HUES48 (cell line): ENCODE measurements around the gene MEX3D.
"Not testable (repeated sequence)": the region's sequence is repeated elsewhere in the genome, so short reads cannot be mapped to it uniquely, and the experiment has no call there.

Experiments
- H3K27ac ChIP-seq: one replicate; pipeline ENCODE4 v1.7.0; 2013; ENCODE audit warnings: low read depth, low read length, inconsistent platforms
- H3K27me3 ChIP-seq: 2 replicates; pipeline ENCODE4 v1.6.1; 2013; ENCODE audit warnings: mild to moderate bottlenecking, low read length; ENCODE audit not compliant: control insufficient read depth, insufficient read depth
- H3K36me3 ChIP-seq: 2 replicates; pipeline ENCODE4 v1.6.1; 2013; ENCODE audit warnings: low read length; ENCODE audit not compliant: control insufficient read depth, insufficient read depth
- H3K4me1 ChIP-seq: 2 replicates; pipeline ENCODE4 v1.6.1; 2013; ENCODE audit warnings: mild to moderate bottlenecking, low read length; ENCODE audit not compliant: control insufficient read depth, insufficient read depth
- H3K4me3 ChIP-seq: 2 replicates; pipeline ENCODE4 v1.5.1; 2013; ENCODE audit warnings: mild to moderate bottlenecking, low read depth, low read length
- H3K9ac ChIP-seq: 2 replicates; pipeline ENCODE4 v1.6.1; 2013; ENCODE audit warnings: mild to moderate bottlenecking, low read depth, low read length, moderate library complexity
- H3K9me3 ChIP-seq: 2 replicates; pipeline ENCODE4 v1.6.1; 2013; ENCODE audit warnings: low read length; ENCODE audit not compliant: control insufficient read depth, insufficient read depth

MEX3D gene

DNA sequence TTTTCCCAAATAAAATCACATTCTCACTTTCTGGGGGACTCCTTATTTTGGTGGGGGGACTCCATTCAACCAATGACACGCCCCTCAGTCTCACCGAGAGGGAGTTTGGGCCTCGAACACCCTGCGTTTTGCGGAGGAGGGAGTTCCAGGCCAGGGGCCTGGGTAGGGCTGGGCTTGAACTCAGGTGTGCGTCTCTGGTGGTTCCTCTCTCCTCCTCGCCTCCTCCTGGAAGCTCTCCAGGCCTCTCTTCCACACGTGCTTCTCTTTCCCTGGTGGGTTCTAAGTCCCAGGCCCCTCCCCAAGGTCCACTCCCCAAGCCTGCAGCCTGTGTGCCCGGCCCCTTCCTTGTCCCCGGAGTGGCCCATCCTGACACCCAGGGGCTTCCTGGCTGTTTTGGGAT, 14.7 kb downstream of the MEX3D start:
- Histone ChIP-seq H3K9ac (no peak overlapping the region), H3K27me3 (no peaks in the 10 kb centered on the region), H3K27ac (no peak overlapping the region), H3K9me3 (no peaks in the 10 kb centered on the region), H3K4me3 (no peak overlapping the region), H3K4me1 (no peaks in the 10 kb centered on the region), H3K36me3 (peaks cover 12% of the 10 kb centered on the region)

DNA sequence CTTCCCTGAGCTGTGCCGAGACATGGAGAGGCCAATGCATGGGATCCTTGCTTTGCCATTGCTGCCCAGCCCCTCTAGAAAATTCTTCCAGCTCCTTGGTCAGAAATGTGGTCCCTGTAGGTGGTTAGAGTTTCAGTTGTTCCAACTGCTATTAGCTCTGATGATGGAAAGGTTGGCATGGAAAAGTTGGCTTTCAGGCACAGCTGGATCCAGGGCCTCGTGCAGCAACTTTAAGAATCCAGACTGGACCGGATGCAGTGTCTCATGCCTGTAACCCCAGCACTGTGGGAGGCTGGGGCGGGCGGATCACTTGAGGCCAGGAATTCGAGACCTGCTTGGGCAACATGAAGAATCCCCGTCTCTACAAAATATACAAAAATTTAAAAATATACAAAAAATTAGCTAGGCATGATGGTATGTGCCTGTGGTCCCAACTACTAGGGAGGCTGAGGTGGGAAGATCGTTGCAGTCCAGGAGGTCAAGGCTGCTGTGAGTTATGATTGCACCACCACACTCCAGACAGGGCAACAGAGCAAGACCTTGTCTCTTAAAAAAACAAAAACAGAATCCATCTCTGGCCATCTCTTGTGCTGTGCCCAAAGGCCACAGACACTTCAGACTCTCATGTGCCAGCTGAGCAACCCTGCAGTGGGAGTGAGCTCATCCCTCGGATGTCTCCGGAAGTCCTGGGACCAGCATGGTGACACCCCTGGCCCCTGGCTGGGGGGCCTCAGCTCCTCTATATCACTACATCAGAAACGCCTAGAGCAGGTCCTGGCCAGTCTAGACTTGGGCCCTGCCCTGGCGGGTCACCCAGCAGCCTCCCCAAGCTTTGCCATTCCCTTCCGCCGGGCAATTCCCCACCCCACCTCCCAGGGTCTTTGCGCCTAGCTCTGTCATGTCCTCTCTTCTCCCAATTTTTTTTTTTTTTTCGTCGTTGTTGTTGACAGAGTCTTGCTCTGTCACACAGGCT, 16.8 kb downstream of the MEX3D start:
- Histone ChIP-seq H3K9me3 (no peaks in the 10 kb centered on the region), H3K27me3 (no peaks in the 10 kb centered on the region), H3K9ac (no peak overlapping the region), H3K4me1 (no peaks in the 10 kb centered on the region), H3K27ac (no peak overlapping the region), H3K4me3 (no peak overlapping the region), H3K36me3 (peaks cover 5% of the 10 kb centered on the region)

DNA sequence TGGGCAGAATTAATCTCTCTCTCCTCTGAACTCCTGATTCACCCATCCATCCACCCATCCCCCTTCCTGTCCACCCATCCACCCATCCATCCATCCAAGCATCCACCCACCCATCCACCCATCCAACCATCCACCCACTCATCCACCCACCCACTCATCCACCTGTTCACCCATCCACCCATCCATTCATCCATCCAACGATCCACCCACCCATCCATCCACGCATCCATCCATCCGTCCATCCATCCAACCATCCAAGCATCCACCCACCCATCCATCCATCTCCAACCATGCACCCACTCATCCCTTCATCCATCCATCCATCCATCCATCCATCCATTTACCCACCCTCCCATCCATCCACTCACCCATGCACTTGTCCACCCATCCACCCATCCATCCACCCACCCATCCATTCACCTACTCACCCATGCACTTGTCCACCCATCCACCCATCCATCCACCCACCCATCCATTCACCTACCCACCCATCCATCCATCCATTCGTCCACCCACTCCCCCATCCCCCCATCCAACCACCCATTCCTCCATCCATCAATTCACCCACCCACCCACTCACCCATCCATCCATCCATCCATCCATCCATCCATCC, 18.7 kb downstream of the MEX3D start:
- Histone ChIP-seq H3K36me3 (no peaks in the 10 kb centered on the region), H3K27me3 (no peaks in the 10 kb centered on the region), H3K27ac (no peak overlapping the region), H3K4me1 (no peaks in the 10 kb centered on the region), H3K4me3 (no peak overlapping the region), H3K9ac (no peak overlapping the region), H3K9me3 (no peaks in the 10 kb centered on the region)

DNA sequence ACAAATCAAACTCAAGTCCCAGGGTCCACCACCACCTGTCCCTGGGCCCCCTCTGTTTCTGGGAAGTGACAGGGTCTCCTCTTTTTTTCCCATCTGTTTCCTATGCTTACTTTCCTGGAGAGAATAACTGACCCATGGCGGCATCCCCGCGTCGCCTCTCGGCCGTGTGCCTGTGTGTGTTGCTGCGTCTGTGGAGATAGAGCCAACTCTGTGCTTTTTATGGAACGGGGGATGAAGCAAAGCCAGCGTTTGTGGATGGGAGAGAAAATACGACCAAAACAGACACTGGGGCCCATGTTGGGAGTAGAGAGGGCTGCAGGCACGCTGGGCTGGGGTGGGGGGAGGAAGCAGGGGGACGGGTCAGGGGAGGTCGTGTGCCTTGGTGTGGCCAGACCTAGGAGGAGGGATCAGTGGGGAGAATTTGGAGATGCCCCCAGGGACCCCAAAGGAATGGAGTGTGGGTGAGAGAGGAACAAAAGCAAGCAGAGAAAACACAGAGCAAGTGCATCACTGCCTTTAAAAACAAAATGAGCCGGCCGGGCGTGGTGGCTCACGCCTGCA, 27.7 kb downstream of the MEX3D start:
- H3K9me3 ChIP-seq, result no peaks in the 10 kb centered on the region
- H3K4me3 ChIP-seq, result no peak overlapping the region
- H3K27ac ChIP-seq, result no peak overlapping the region
- H3K36me3 ChIP-seq, result no peaks in the 10 kb centered on the region
- H3K4me1 ChIP-seq, result no peaks in the 10 kb centered on the region
- H3K9ac ChIP-seq, result no peak overlapping the region
- H3K27me3 ChIP-seq, result no peaks in the 10 kb centered on the region

DNA sequence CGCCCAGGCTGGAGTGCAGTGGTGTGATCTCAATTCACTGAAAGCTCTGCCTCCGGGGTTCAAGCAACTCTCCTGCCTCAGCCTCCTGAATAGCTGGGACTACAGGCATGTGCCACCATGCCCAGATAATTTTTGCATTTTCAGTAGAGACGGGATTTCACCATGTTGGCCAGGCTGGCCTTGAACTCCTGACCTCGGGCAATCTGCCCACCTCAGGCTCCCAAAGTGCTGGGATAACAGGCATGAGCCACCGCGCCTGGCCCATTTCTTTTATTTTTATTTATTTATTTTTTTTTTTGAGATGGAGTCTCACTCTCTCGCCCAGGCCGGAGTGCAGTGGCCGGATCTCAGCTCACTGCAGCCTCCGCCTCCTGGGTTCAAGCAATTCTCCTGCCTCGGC, 28.4 kb downstream of the MEX3D start:
- not testable (repeated sequence) for H3K4me3 ChIP-seq, H3K27me3 ChIP-seq, H3K9ac ChIP-seq, H3K9me3 ChIP-seq, H3K36me3 ChIP-seq, H3K27ac ChIP-seq, H3K4me1 ChIP-seq

DNA sequence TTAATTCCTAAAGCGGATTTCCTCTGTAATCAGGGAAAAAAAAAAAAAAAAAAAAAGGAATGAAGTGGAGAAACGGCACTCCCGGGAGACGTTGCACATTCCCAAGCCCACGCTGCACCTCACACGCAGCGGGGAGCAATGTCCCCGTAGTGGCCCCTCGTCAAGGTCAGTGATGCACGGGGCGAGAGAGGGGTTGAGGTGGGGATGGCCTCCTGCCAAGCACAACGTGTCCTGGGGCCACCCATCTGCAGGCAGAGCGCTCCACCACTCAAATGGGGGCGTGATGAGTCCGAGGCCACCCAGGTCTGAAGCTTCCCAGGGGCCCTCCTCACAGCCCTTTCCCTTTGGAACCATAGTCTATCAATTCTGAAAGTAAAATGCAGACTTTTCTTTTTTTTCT, 29.1 kb downstream of the MEX3D start:
- H3K27ac ChIP-seq, result no peak overlapping the region
- H3K27me3 ChIP-seq, result no peaks in the 10 kb centered on the region
- no peaks in the 10 kb centered on the region for H3K9me3 ChIP-seq
- H3K4me1 ChIP-seq, result no peaks in the 10 kb centered on the region
- H3K4me3 ChIP-seq, result no peak overlapping the region
- no peak overlapping the region for H3K9ac ChIP-seq
- H3K36me3 ChIP-seq, result no peaks in the 10 kb centered on the region

DNA sequence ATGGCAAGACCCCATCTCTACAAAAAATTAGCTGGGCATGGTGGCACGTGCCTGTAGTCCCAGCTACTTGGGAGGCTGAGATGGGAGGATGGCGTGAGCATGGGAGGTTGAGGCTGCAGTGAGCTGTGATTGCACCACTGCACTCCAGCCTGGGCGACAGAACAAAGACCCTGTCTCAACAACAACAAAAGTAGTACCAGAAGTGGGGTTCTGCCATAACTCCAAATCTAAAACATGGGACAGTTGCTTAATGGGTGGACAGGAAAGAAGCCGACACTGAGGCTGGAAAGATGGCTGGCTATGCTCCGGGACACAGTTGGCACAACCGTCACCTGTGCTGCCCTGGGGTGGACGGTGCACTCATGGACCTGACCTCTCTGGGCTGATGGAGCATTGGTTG, 32.4 kb downstream of the MEX3D start:
- H3K4me1 ChIP-seq, H3K9me3 ChIP-seq, H3K9ac ChIP-seq, H3K27me3 ChIP-seq, H3K27ac ChIP-seq, H3K36me3 ChIP-seq, H3K4me3 ChIP-seq: not testable (repeated sequence)

DNA sequence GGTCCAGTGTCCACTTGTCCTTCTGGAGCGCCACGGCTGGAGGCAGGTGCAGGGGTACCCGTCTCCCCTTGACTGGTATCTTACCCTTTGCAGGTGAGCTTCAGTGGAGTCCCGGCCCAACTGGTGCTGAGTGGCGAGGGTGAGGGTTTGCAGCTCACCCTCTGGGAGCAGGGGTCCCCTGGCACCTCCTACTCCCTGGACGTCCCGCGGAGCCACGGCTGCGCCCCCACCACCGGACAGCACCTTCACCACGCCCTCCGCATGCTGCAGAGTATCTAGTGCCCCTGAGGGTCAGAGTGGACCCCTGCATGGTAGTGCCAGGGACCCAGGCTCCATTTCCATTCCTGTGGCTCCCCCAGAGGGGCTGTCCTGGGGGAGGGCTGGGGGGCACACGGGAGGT, 33.2 kb downstream of the MEX3D start:
- no peak overlapping the region for H3K27ac ChIP-seq
- no peaks in the 10 kb centered on the region for H3K4me1 ChIP-seq
- no peak overlapping the region for H3K9ac ChIP-seq
- H3K36me3 ChIP-seq, result no peaks in the 10 kb centered on the region
- H3K4me3 ChIP-seq, result no peak overlapping the region
- no peaks in the 10 kb centered on the region for H3K9me3 ChIP-seq
- no peaks in the 10 kb centered on the region for H3K27me3 ChIP-seq

DNA sequence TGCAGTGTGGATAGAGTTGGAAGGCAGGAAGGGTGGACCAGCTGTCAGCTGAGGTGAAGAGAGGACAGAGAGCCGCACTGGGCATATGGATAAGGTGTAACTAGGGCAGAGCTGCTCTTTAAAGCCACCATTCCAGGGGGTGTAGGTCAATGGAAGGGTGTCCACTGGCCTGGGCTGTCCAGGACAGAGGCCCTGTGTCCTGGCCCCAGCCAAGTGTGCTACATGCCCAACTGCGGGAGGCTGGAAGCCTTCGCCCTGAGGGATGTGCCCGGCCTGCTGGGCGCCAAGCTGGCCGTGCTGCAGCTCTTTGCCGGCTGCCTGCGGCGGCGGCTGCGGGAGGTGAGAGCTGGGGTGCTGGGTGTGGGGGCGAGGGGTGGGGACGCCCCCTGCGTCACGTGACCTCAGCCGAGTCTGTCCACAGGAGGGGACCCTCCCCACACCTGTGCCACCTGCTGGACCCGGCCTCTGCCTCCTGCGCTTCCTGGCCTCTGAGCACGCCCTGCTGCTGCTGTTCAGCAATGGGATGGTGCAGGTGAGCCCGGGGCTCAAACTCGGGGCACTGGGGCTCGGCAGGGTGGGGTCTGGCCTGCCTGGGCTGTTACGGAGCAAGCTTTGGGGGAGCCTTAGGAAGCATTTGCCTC, 34.5 kb downstream of the MEX3D start:
- no peaks in the 10 kb centered on the region for H3K27me3 ChIP-seq
- no peaks in the 10 kb centered on the region for H3K9me3 ChIP-seq
- no peak overlapping the region for H3K9ac ChIP-seq
- H3K4me3 ChIP-seq, result no peak overlapping the region
- H3K4me1 ChIP-seq, result no peaks in the 10 kb centered on the region
- H3K36me3 ChIP-seq, result no peaks in the 10 kb centered on the region
- H3K27ac ChIP-seq, result no peak overlapping the region

DNA sequence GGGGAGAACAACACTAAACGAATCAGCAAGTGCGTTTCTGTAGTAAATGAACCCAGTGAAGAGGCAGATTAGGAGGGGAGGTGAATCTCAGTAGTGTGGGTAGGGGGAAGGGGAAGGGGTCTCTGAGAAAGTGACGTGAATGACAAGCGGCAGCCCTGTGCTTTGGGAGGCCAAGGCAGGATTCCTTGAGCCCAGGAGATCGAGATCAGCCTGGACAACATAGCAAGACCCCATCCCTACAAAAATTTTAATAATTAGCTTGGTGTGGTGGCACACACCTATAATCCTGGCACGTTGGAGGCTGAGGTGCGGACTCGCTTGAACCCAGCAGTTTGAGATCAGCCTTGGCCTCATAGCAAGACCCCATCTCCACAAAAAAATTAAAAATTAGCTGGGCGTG, 36.1 kb downstream of the MEX3D start:
- Histone ChIP-seq H3K9ac (no peak overlapping the region), H3K4me1 (no peaks in the 10 kb centered on the region), H3K36me3 (no peaks in the 10 kb centered on the region), H3K4me3 (no peak overlapping the region), H3K27me3 (no peaks in the 10 kb centered on the region), H3K27ac (no peak overlapping the region), H3K9me3 (no peaks in the 10 kb centered on the region)

DNA sequence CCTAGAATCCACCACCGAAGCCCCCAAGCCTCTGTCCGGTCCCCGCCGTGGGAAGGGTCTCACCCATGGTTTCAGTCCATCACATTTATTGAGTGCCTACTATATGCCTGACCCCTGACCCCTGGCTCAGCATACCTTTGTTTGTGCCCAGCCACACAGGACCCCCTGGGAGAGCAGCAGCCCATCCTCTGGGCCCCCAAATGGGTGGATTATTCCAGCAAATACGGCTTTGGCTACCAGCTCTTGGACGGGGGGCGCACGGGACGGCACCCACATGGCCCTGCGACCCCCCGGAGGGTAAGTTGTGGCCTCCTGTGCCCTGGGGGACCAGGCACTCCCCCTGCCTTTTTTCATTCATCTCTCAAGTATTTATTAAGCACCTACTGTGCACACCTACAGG, 36.5 kb downstream of the MEX3D start:
- Histone ChIP-seq H3K9me3 (no peaks in the 10 kb centered on the region), H3K4me1 (no peaks in the 10 kb centered on the region), H3K27ac (no peak overlapping the region), H3K27me3 (no peaks in the 10 kb centered on the region), H3K9ac (no peak overlapping the region), H3K36me3 (no peaks in the 10 kb centered on the region), H3K4me3 (no peak overlapping the region)
